CD4-positive, alpha-beta T cell treated with Interleukin-1 beta for 1 hour (primary cell): Measurements from ENCODE around the gene NOVA1.

Experiments used
- DNase-seq, 2 donors: peaks; one replicate each; pipeline ENCODE4 v3.0.0-alpha.2; 2020 to 2022

Gene NOVA1

GRCh38 chr14:26443654-26444053 is 154.2 kb downstream of the NOVA1 start:
- no peak for DNase-seq

- DNase-seq, result no peak
These were observed 168.6 kb downstream of the NOVA1 start for GRCh38 chr14:26429205-26429604.

- DNase-seq, result no peak
These were observed 170.7 kb downstream of the NOVA1 start for GRCh38 chr14:26427097-26427496.

- DNase-seq, result no peak
These were observed 173.3 kb downstream of the NOVA1 start for GRCh38 chr14:26424537-26424936.

- DNase-seq, result no peak
These were observed 182.2 kb downstream of the NOVA1 start for GRCh38 chr14:26415618-26416123.

GRCh38 chr14:26414926-26415325 is 182.9 kb downstream of the NOVA1 start:
- DNase-seq, result no peak

DNA sequence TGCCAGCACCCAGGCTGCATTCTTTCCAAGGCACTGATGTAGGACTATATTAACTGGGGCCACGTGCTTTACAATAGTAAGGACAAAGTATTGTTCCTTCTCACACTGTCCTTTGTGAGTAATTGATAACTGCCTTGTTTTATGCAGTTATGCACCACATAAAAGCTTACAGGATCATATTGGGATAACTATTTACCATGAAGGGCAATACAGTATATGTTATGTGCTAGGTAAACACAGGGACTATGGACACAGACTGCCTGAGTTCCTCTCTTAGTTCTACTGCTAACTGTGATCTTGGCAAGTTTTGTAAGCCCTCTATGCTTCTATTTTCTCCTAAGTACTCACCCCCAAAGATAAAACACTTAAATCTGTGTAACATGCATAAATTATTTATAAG is 183.7 kb downstream of the NOVA1 start:
- no peak for DNase-seq

DNA sequence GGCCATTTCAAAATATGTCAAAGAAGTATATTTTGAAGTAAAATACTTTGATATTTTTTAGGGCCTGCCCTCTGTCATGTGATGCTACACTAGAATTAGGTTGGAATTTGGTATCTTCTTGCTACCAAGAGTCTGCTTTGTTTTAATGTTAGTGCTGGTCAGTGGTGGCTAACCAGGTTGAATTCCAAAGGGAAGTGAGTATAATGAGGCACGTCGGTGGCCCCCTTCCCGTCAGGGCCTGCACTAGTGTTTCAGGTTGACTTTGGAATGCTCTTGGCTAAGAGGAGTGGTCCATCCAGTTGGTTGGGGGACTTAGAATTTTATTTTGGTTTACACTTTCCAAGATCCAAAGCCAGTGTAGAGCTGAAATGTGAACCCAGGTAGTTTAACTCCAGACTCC is 185.4 kb downstream of the NOVA1 start:
- no peak for DNase-seq

- DNase-seq, result no peak
These were observed 187.6 kb downstream of the NOVA1 start for GRCh38 chr14:26410189-26410685.

- no peak for DNase-seq
These were observed 192.9 kb downstream of the NOVA1 start for GRCh38 chr14:26404927-26405326.

- DNase-seq, result no peak
These were observed 194.1 kb downstream of the NOVA1 start for GRCh38 chr14:26403760-26404159.

GRCh38 chr14:26402126-26402525 is 195.7 kb downstream of the NOVA1 start:
- DNase-seq, result no peak

GRCh38 chr14:26401179-26401968 is 196.5 kb downstream of the NOVA1 start:
- no peak for DNase-seq

DNA sequence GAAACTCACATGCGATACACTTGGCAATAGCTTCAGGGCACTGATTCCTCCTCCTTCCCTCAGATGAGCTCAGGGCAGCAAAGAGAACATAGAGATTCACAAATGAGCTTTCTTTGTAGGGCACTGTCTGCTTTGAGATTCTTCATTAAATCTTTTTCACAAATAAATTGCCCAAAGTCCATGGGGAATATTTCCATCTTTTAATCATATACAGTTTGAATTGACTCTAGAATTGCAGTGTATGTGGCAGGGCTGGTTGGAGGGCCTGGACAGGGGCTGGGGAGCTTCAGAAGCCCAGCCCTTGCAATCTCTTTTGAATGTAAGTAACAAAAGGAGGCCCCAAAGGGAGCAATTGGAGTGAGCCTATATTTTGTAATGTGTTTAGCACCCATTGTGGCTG is 197.5 kb downstream of the NOVA1 start:
- no peak for DNase-seq

GRCh38 chr14:26398616-26399015 is 199.2 kb downstream of the NOVA1 start:
- no peak for DNase-seq
